Smooth muscle cell (in vitro differentiated cells): ENCODE results near the gene FIGNL2. TPM values are rescaled to one million over a fixed set of nuclear protein-coding genes. Genes with fewer than 3 reads are reported as not detected.

Experiments
- DNase-seq: peaks from one replicate; lab custom pipeline; 2025; ENCODE audit not compliant: unreplicated experiment; lab: John Stamatoyannopoulos, UW
- H2AFZ ChIP-seq: fragments of 200-600 bp; sonication (generic); 2 replicates; pipeline ENCODE4 v1.6.0; 2016; ENCODE audit warnings: antibody characterized with exemption, low read depth, mild to moderate bottlenecking
- H3F3A ChIP-seq: fragments of 200-600 bp; sonication (generic); 2 replicates; pipeline ENCODE4 v1.6.0; 2017; ENCODE audit warnings: antibody characterized with exemption, low read depth
- H3K27ac ChIP-seq: fragments of 200-600 bp; sonication (generic); 2 replicates; pipeline ENCODE4 v1.5.1; 2016; ENCODE audit warnings: low read depth, mild to moderate bottlenecking
- H3K27me3 ChIP-seq: fragments of 200-600 bp; sonication (generic); 2 replicates; pipeline ENCODE4 v1.6.1; 2016; ENCODE audit warnings: low read depth, mild to moderate bottlenecking
- H3K36me3 ChIP-seq: fragments of 200-600 bp; sonication (generic); 2 replicates; pipeline ENCODE4 v1.5.1; 2016; ENCODE audit warnings: low read depth
- H3K4me1 ChIP-seq: fragments of 200-600 bp; sonication (generic); 2 replicates; pipeline ENCODE4 v1.5.1; 2016; ENCODE audit warnings: low read depth
- H3K4me2 ChIP-seq: fragments of 200-600 bp; sonication (generic); 2 replicates; pipeline ENCODE4 v1.6.0; 2016; ENCODE audit warnings: mild to moderate bottlenecking
- H3K4me3 ChIP-seq: fragments of 200-600 bp; sonication (generic); 2 replicates; pipeline ENCODE4 v1.5.1; 2016; ENCODE audit warnings: mild to moderate bottlenecking
- H3K79me2 ChIP-seq: fragments of 200-600 bp; sonication (generic); 2 replicates; pipeline ENCODE4 v1.6.0; 2016; ENCODE audit warnings: low read depth, mild to moderate bottlenecking
- H3K9ac ChIP-seq: fragments of 200-600 bp; sonication (generic); 2 replicates; pipeline ENCODE4 v1.6.0; 2016; ENCODE audit warnings: low read depth
- H3K9me3 ChIP-seq: fragments of 200-600 bp; sonication (generic); replicated peaks from 2 replicates; pipeline ENCODE4 v1.5.1; 2016; ENCODE audit warnings: low read depth
- H4K20me1 ChIP-seq: fragments of 200-600 bp; sonication (generic); 2 replicates; pipeline ENCODE4 v1.6.0; 2016; ENCODE audit warnings: low read depth
- CTCF ChIP-seq: fragments of 200-600 bp; sonication (generic); IDR thresholded peaks from 2 replicates; pipeline ENCODE4 v1.5.1; 2017; ENCODE audit warnings: borderline replicate concordance, mild to moderate bottlenecking, antibody characterized with exemption; ENCODE audit not compliant: insufficient read depth, poor library complexity, severe bottlenecking
- WGBS: methylation state at CpG from one replicate; pipeline ENCODE4 v1.1.7; 2016; ENCODE audit warnings: low lambda C conversion rate; 5-methylcytosine and 5-hydroxymethylcytosine counted together
- polyA plus RNA-seq: library from polyadenylated mRNA; unstranded; fragments of >200 nt; fragmentation: Nextera tagmentation; extraction: Ambion mirVana; gene quantifications from 2 replicates; pipeline ENCODE4 v1.2.1, GENCODE V29; 2016
- total RNA-seq: library from RNA; depleted of rRNA; stranded (reverse); fragments of >200 nt; gene quantifications from 2 replicates; pipeline ENCODE4 v1.2.3, GENCODE V29; 2014

The FIGNL2 gene
- total and polyA plus RNA-seq, 2 experiments from 2014 or later, result 1.1 to 2.7 TPM

DNA sequence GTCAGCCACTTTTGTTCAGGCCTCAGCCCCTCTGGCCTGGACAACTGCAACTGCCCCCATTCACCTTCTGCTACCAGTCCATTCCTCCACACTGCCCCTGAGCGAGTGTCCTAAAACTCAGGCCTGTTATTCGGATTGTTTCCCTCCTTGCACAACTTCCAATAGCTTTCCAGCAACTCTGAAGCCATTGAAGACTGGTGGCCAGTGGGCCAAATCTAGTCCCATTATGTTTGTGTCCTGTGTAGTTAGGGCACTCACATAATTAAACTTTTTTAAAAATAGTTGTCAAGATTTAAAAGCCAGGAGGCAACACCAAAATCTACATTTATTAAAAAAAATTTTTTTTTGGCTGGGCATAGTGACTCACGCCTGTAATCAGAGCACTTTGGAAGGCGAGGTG lies 17.8 kb upstream of the FIGNL2 start:
- Histone ChIP-seq H3K4me2 (no peak overlapping the region), H3K9ac (no peak overlapping the region), H3K4me1 (peaks cover 54% of the 10 kb centered on the region), H3K4me3 (no peak overlapping the region), H4K20me1 (no peaks in the 10 kb centered on the region), H3F3A (peaks cover 21% of the 10 kb centered on the region), H3K79me2 (no peaks in the 10 kb centered on the region), H3K27me3 (no peaks in the 10 kb centered on the region), H3K9me3 (no peaks in the 10 kb centered on the region), H3K27ac (no peak overlapping the region), H2AFZ (no peak overlapping the region), H3K36me3 (no peaks in the 10 kb centered on the region)
- no peak for DNase-seq
- TF ChIP-seq CTCF, result no peak
- WGBS, result 73% methylated on average over 4 of the region's 4 CpGs

DNA sequence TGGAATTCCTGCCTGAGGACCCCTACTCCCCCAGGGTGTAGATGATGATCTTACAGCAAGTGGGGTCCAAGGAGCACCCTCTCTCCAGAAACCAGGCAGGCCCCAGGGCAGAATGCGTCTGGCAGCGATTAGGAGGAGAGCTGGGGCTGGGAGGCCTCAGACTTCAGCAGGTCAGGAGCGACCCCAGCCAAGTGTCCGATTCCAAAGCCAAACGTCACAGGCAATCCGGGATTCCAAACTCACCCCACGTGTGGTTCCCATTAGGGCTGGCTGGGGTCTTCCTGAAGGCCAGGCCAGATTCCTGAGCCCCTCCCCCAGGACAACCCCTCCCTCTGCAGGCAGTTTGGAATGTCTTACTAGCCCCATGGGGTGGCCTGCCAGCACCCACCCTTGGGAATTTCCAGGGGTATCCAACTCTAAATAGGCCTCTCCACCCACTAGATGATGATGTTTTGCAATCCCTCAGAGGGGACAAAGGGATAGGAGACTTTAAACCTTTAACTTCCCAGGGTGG lies 17.3 kb upstream of the FIGNL2 start:
- peaks cover 54% of the 10 kb centered on the region for H3K4me1 ChIP-seq
- WGBS, result 39% methylated on average over 7 of the region's 7 CpGs
- peak overlapping the region; percentile 98 for H3K4me2 ChIP-seq
- H3K9me3 ChIP-seq, result no peaks in the 10 kb centered on the region
- H3K4me3 ChIP-seq, result no peak overlapping the region
- peaks cover 21% of the 10 kb centered on the region for H3F3A ChIP-seq
- no peaks in the 10 kb centered on the region for H3K27me3 ChIP-seq
- H3K9ac ChIP-seq, result no peak overlapping the region
- no peak for DNase-seq
- H4K20me1 ChIP-seq, result no peaks in the 10 kb centered on the region
- H2AFZ ChIP-seq, result no peak overlapping the region
- no peaks in the 10 kb centered on the region for H3K36me3 ChIP-seq
- TF ChIP-seq CTCF, result no peak
- no peaks in the 10 kb centered on the region for H3K79me2 ChIP-seq
- no peak overlapping the region for H3K27ac ChIP-seq

DNA sequence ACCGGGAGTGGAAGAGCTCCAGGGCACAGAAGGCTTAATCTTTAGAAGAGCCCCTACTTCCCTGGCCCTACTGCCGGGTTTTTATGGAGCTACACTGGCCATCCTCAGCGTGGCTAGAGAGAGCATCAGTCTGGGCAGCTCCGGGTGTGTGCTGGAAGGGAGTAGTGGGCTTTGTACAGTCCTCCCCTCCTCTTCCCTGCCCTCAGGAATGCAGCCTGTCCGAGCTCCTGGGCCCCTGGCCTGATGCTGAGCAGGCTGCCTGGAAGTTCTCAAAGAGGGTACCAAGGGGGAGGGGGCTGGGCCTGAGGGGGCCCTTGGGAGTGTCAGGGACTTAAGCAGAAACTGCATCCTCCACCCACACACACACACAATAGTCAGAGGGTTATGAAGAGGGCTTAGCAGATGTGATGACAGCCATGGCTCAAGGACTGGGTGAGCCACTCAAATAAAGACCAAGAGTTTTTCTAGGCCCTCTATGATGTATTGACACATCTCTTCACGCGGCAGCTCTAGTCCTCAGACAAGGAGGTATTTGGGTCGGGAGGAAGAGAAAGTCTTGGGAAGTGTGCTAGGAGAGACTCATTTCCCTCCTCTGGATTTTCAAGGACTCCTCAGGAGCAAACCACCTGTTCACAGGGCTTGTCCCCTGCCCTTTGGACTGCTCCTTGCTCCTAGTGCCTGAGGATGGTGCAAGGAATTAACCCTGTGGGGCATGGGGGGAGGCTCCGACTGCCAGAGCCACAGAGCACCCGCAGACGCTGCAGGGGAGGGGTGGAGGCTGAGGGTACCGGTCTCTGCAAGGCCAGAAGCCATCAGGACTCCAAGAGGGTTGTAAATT lies 16.5 kb upstream of the FIGNL2 start:
- Histone ChIP-seq H3K27ac (no peak overlapping the region), H3K36me3 (no peaks in the 10 kb centered on the region), H3K9me3 (no peaks in the 10 kb centered on the region), H3K27me3 (no peaks in the 10 kb centered on the region), H2AFZ (peak overlapping the region; percentile 74), H3K9ac (no peak overlapping the region), H3K4me1 (peaks cover 50% of the 10 kb centered on the region), H3K4me3 (peak overlapping the region; percentile 58), H3K4me2 (peak overlapping the region; percentile 98), H3K79me2 (no peaks in the 10 kb centered on the region), H3F3A (peaks cover 18% of the 10 kb centered on the region), H4K20me1 (no peaks in the 10 kb centered on the region)
- WGBS, result 10% methylated on average over 12 of the region's 12 CpGs
- no peak for DNase-seq
- no peak for TF ChIP-seq CTCF
